Esophagus muscularis mucosa (tissue), 4 donors: ENCODE data around the gene NXT1. TPM values are rescaled to one million over a fixed set of nuclear protein-coding genes. Genes with fewer than 3 reads are reported as not detected.

ENCODE experiments used
- DNase-seq: peaks from one replicate; pipeline ENCODE4 v3.0.0-alpha.2; 2017; ENCODE audit errors: extremely low spot score
- H3K27ac ChIP-seq, 4 donors: fragments of 200-600 bp; sonication (generic); replicated peaks in 1 of 4; 1 replicate in 3 of 4; 2 replicates in 1 of 4; pipeline ENCODE4 v1.5.1; 2016 to 2019; ENCODE audit warnings: mild to moderate bottlenecking in 1 of 4
- H3K27me3 ChIP-seq, 4 donors: fragments of 200-600 bp; sonication (generic); one replicate each; pipeline versions ENCODE4 v1.5.1 to v1.6.0; 2016 to 2019
- H3K36me3 ChIP-seq, 4 donors: fragments of 200-600 bp; sonication (generic); one replicate each; pipeline ENCODE4 v1.5.1; 2016 to 2019
- H3K4me1 ChIP-seq, 4 donors: fragments of 200-600 bp; sonication (generic); one replicate each; pipeline ENCODE4 v1.5.1; 2016 to 2019
- H3K4me3 ChIP-seq, 4 donors: fragments of 200-600 bp; sonication (generic); 1 replicate in 2 of 4; 2 replicates in 2 of 4; pipeline ENCODE4 v1.5.1; 2016 to 2019; ENCODE audit warnings: mild to moderate bottlenecking in 4 of 4, moderate library complexity in 1 of 4
- H3K9me3 ChIP-seq, 4 donors: fragments of 200-600 bp; sonication (generic); 1 replicate in 3 of 4; 2 replicates in 1 of 4; pipeline ENCODE4 v1.5.1; 2016 to 2019
- CTCF ChIP-seq, 3 experiments: fragments of 200-600 bp in 2 of 3; fragments of 450-650 bp in 1 of 3; sonication (generic) in 2 of 3; IDR thresholded peaks; one replicate each; pipeline ENCODE4 v1.5.1; 2017 to 2019; ENCODE audit warnings: antibody characterized with exemption in 3 of 3, mild to moderate bottlenecking in 2 of 3, moderate library complexity in 1 of 3
- EP300 ChIP-seq: sonication (generic); formaldehyde crosslinking; IDR thresholded peaks from one replicate; pipeline ENCODE4 v1.6.1; 2017; ENCODE audit warnings: antibody characterized with exemption
- POLR2A ChIP-seq: fragments of 450-650 bp; IDR thresholded peaks from one replicate; pipeline ENCODE4 v1.6.1; 2017; ENCODE audit warnings: antibody characterized with exemption, moderate library complexity, mild to moderate bottlenecking, low read depth
- POLR2AphosphoS5 ChIP-seq, 2 donors: sonication (generic); formaldehyde crosslinking; IDR thresholded peaks; one replicate each; pipeline ENCODE4 v1.6.1; 2017; ENCODE audit warnings: antibody characterized with exemption in 2 of 2
- WGBS: methylation state at CpG from one replicate; pipeline ENCODE4 v1.1.5; 2018; 5-methylcytosine and 5-hydroxymethylcytosine counted together
- intact Hi-C: fragments of 100-400 bp; cut with DNase I; formaldehyde crosslinking; loops from one replicate; pipeline ENCODE4 v1.15.1; 2023
- total RNA-seq, 4 donors: library from RNA; depleted of rRNA; stranded (reverse); fragments of >200 nt; gene quantifications; one replicate each; pipeline versions ENCODE4 v1.1.0 to v1.2.1, GENCODE V29; 2016

The NXT1 gene
- total RNA-seq, 4 donors from 2014 or later = 19.5 to 59.0 (median 27.4) TPM

- H3K27ac ChIP-seq = no peak overlapping the region
- intact Hi-C loops = no loop called here
- H3K27me3 ChIP-seq = no peaks in the 10 kb centered on the region
- H3K4me1 ChIP-seq = peaks cover 17 to 22% (median 22%) of the 10 kb centered on the region in 4 donors
- no peak overlapping the region for H3K4me3 ChIP-seq
- 75% methylated on average over 4 of the region's 4 CpGs for WGBS
- H3K9me3 ChIP-seq = no peaks in the 10 kb centered on the region
- TF ChIP-seq CTCF (IDR thresholded peaks at IDR 0.05) (no peak), POLR2AphosphoS5 (IDR thresholded peaks at IDR 0.05) (no peak), EP300 (no peak)
- no peak for DNase-seq
- peaks cover 34 to 92% (median 66%) of the 10 kb centered on the region in 4 donors for H3K36me3 ChIP-seq
These were observed 20.9 kb downstream of the NXT1 start for GRCh38 chr20:23371496-23371895.

GRCh38 chr20:23374441-23374840 is 23.9 kb downstream of the NXT1 start:
- no peaks in the 10 kb centered on the region for H3K4me1 ChIP-seq
- no peaks in the 10 kb centered on the region for H3K9me3 ChIP-seq
- H3K4me3 ChIP-seq = no peak overlapping the region
- WGBS = 81% methylated on average over 5 of the region's 5 CpGs
- H3K27ac ChIP-seq = no peak overlapping the region
- intact Hi-C loops = no loop called here
- H3K36me3 ChIP-seq = peaks cover 41 to 98% (median 76%) of the 10 kb centered on the region in 4 donors
- H3K27me3 ChIP-seq = no peaks in the 10 kb centered on the region
- DNase-seq = no peak
- no peak for TF ChIP-seq POLR2A
- TF ChIP-seq EP300 = no peak
- TF ChIP-seq CTCF (IDR thresholded peaks at IDR 0.05) = no peak
- TF ChIP-seq POLR2AphosphoS5 (IDR thresholded peaks at IDR 0.05) = no peak

GRCh38 chr20:23375827-23376226 is 25.2 kb downstream of the NXT1 start:
- no peak overlapping the region for H3K4me3 ChIP-seq
- no peak overlapping the region for H3K27ac ChIP-seq
- intact Hi-C loops = no loop called here
- H3K4me1 ChIP-seq = no peaks in the 10 kb centered on the region
- peaks cover 27 to 96% (median 72%) of the 10 kb centered on the region in 4 donors for H3K36me3 ChIP-seq
- no peaks in the 10 kb centered on the region for H3K27me3 ChIP-seq
- 92% methylated on average over 5 of the region's 5 CpGs for WGBS
- no peak for DNase-seq
- TF ChIP-seq POLR2A (no peak), EP300 (no peak)
- no peaks in the 10 kb centered on the region for H3K9me3 ChIP-seq

- no peak for TF ChIP-seq EP300
- no peak for TF ChIP-seq POLR2AphosphoS5 (IDR thresholded peaks at IDR 0.05)
- TF ChIP-seq CTCF (IDR thresholded peaks at IDR 0.05) = no peak
- TF ChIP-seq POLR2A = no peak
- H3K36me3 ChIP-seq = peaks cover 10 to 70% (median 46%) of the 10 kb centered on the region in 4 donors
- H3K4me3 ChIP-seq = no peak overlapping the region
These were observed 29.2 kb downstream of the NXT1 start for GRCh38 chr20:23379772-23380171.

GRCh38 chr20:23381876-23382275 is 31.3 kb downstream of the NXT1 start:
- TF ChIP-seq POLR2A = no peak
- no peak for TF ChIP-seq EP300
- TF ChIP-seq POLR2AphosphoS5 (IDR thresholded peaks at IDR 0.05) = no peak
- TF ChIP-seq CTCF (IDR thresholded peaks at IDR 0.05) = no peak
- intact Hi-C loops = no loop called here
- H3K36me3 ChIP-seq = peaks cover 5 to 50% (median 37%) of the 10 kb centered on the region in 4 donors

More at GRCh38 chr20:23379772-23380171, 29.2 kb downstream of the NXT1 start:
- H3K27me3 ChIP-seq = no peaks in the 10 kb centered on the region
- H3K9me3 ChIP-seq = no peaks in the 10 kb centered on the region
- DNase-seq = no peak
- H3K4me1 ChIP-seq = no peaks in the 10 kb centered on the region
- no peak overlapping the region for H3K27ac ChIP-seq
- intact Hi-C loops = no loop called here

More at GRCh38 chr20:23381876-23382275, 31.3 kb downstream of the NXT1 start:
- Histone ChIP-seq H3K4me3 (no peak overlapping the region), H3K27me3 (no peaks in the 10 kb centered on the region), H3K4me1 (peaks cover 0 to 8% (median 2%) of the 10 kb centered on the region in 4 donors), H3K27ac (no peak overlapping the region), H3K9me3 (no peaks in the 10 kb centered on the region)
- DNase-seq = no peak
